Cardiac fibroblast (primary cell): ENCODE results near the gene CCDC134.
A peak's percentile ranks its signal among the peaks of the same experiment; 100 is the strongest.
"Not testable (repeated sequence)": the region's sequence is repeated elsewhere in the genome, so short reads cannot be mapped to it uniquely, and the experiment has no call there.

ENCODE experiments used
- DNase-seq, 2 donors: peaks; one replicate each; pipeline versions ENCODE4 v3.0.0 to v3.0.0-alpha.2; 2010; ENCODE audit warnings: low read depth in 2 of 2
- H3K4me3 ChIP-seq, 2 donors: replicated peaks in 1 of 2; 1 replicate in 1 of 2; 2 replicates in 1 of 2; pipeline ENCODE4 v1.5.1; 2011; ENCODE audit warnings: low read depth in 2 of 2, low read length in 2 of 2, mild to moderate bottlenecking in 2 of 2, moderate library complexity in 1 of 2
- TF ChIP-seq, protein P1 (sequence below): IDR thresholded peaks from one replicate; pipeline ENCODE4 v1.5.1; 2011; ENCODE audit warnings: low read depth, mild to moderate bottlenecking, low read length, inconsistent platforms

The CCDC134 gene

DNA sequence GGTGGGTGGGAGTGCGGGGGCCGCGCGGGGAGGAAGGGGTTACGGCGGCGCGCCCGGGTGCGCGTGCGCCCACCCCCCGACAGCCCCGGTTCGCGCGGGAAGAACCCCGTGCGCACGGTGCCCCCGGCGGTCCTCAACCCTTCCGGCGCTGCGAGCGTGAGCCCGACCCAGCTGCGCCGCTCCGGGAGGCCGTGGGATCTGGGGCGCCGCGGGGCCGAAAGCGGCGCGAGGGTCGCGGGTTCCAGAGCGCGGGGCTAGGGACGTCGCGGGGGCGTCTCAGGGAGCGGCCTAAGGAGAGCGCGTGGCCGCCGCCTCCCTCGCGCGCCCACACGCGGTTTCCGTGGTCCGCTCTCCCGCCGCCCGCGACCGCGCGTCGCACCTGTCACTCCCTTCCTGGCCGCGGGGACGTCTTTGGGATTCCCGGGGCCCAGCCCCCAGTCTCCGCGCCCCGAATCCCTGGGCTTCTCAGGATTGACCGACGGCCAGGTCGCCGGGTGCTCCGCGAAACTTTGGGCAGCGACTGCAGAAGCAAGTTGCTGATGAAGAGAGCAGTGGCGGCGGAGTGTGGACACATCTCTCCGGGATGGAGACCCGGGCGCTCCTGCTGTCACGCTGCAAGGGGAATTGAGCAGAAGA, 33.0 kb downstream of the CCDC134 start:
- H3K4me3 ChIP-seq = peak overlapping the region; percentile 77 to 89
- peak in 1 of 2 donors; percentile 34 for DNase-seq
- TF ChIP-seq, protein P1, sequence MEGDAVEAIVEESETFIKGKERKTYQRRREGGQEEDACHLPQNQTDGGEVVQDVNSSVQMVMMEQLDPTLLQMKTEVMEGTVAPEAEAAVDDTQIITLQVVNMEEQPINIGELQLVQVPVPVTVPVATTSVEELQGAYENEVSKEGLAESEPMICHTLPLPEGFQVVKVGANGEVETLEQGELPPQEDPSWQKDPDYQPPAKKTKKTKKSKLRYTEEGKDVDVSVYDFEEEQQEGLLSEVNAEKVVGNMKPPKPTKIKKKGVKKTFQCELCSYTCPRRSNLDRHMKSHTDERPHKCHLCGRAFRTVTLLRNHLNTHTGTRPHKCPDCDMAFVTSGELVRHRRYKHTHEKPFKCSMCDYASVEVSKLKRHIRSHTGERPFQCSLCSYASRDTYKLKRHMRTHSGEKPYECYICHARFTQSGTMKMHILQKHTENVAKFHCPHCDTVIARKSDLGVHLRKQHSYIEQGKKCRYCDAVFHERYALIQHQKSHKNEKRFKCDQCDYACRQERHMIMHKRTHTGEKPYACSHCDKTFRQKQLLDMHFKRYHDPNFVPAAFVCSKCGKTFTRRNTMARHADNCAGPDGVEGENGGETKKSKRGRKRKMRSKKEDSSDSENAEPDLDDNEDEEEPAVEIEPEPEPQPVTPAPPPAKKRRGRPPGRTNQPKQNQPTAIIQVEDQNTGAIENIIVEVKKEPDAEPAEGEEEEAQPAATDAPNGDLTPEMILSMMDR = no peak

DNA sequence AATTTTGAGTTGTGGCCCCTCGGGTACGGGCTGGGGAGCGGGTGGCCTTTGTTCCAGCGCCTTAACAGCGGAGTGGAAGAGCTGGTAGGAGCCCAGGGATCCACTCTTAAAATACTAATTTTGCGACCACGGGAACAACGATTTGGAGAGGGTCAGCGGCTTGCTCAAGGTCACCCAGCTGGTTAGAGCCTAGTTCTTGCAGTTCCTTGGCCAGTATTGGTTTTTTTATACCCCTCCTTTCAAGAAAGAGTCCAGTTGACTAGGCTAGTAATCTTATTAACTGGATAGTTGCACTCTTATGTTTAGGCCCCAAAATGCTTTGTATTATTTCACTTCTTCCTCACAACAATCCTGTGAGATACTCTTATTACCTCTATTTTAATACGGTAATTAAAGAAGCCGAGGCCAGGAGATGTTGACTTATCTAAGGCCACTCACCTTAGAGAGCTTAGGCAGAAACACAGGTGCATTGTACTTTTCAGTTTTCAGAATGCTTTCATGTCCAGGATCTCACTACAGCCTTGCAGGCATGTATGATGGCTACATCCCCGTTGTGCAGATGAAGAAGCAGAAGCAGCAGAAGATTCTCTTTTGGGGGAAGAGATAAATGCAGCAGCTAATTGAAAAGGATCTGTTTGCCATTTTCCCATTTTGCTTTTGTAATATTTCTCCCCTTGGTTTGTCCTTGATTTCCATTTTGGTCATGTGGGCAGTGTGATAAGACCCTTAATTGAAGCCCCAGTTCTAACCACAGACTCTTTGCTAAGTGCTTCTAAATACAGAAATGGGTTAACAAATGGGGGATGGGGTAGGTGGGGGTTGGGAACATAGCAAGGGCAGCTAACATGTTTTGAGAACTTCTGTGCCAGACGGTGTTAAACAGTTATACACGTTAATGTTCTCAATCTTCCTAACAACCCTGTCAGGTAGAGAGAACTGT, 33.8 kb downstream of the CCDC134 start:
- DNase-seq = no peak
- TF ChIP-seq, protein P1 = no peak
- H3K4me3 ChIP-seq = peak overlapping the region; percentile 77 to 89

DNA sequence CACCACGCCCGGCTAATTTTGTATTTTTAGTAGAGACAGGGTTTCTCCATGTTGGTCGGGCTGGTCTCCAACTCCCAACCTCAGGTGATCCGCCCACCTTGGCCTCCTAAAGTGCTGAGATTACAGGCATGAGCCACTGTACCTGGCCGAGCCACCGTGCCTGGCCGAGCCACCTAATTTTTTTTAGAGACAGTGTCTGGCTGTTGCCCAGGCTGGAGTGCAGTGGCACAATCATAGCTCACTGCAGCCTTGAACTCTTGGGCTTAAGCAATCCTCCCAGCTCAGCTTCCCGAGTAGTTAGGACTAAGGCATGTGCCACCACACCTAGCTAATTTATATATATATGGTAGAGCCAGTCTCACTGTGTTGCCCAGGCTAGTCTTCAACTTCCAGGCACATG, 35.0 kb downstream of the CCDC134 start:
- not testable (repeated sequence) for DNase-seq, H3K4me3 ChIP-seq

GRCh38 chr22:41836551-41836950, 36.1 kb downstream of the CCDC134 start:
- DNase-seq = no peak
- TF ChIP-seq, protein P1 = no peak
- H3K4me3 ChIP-seq = no peak overlapping the region

DNA sequence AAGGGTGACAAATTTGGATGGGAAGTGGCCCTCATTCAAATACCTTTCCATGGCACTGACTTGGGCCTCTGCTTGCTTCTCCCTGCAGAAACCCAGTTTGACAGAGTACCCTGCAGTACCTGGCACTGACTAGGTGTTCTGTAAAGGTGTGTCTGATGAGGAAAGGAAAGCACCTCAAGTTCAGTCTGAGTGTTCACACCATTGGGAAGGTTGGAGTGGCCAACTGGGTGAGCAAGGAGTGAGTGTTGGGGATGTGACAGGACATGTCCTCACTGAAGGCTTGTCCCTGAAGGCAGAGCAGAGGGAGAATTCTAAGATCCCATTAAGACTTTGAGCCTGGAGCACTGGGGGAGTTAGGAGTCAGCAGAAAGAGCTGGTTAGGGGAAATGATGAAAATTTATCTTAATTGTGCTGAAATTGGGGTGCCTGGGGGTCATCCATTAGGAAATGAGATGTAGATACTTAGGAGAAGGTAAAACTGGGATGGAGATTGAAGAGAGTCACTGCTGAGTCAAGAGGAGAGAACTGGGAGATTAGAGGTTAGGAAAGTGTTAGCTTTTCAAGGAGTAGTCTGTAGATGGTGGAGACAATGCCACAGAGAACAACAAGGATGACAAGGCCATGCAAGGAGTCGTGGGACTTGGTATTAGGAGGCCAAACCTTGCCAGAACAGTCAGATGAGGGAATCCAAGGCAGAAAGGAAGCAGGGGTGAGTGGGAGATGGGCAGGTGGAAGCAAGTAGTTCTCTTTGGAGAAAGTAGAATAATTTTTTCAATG, 38.6 kb downstream of the CCDC134 start:
- TF ChIP-seq, protein P1 = no peak
- no peak overlapping the region for H3K4me3 ChIP-seq
- no peak for DNase-seq

DNA sequence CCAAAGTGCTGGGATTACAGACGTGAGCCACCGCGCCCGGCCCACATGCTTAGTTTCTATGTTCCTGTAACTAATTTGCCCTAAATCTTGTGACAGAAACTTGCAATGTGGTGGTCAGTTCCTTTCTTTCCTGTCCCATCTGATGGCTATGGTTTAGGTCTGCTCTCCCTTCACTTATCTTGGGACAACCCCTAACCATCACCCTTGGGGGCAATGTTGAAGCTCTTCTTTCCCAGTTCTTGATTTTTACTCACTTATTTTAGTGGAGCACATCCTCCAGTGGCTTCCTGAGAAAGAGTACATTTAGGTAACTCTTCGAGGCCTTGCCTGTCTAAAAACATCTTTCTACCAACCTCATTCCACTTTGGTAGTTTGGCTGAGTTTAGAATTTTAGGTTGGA, 39.7 kb downstream of the CCDC134 start:
- DNase-seq = no peak
- no peak overlapping the region for H3K4me3 ChIP-seq
- TF ChIP-seq, protein P1 = no peak
